Stimulated activated CD4-positive, alpha-beta T cell treated with anti-CD3 and anti-CD28 coated beads, Interleukin-12 subunit alpha, Interleukin-12 subunit beta, amount 100 ng/mL, for 48 hours (primary cell): ENCODE results near the gene HJURP.

ENCODE experiments used
- DNase-seq, 3 donors: peaks; one replicate each; pipeline ENCODE4 v3.0.0-alpha.2; 2020; ENCODE audit warnings: low read depth in 2 of 3, low spot score in 1 of 3

The HJURP gene

GRCh38 chr2:233849607-233850271 is 4.6 kb downstream of the HJURP start:
- no peak for DNase-seq

GRCh38 chr2:233848276-233848675 is 6.1 kb downstream of the HJURP start:
- no peak for DNase-seq

- no peak for DNase-seq
These were observed 7.0 kb downstream of the HJURP start for GRCh38 chr2:233847248-233847898.

GRCh38 chr2:233846387-233847247 is 7.7 kb downstream of the HJURP start:
- no peak for DNase-seq

GRCh38 chr2:233845301-233846060 is 8.9 kb downstream of the HJURP start:
- DNase-seq = no peak

GRCh38 chr2:233844836-233845235 is 9.5 kb downstream of the HJURP start:
- no peak for DNase-seq

- DNase-seq = no peak
These were observed 10.1 kb downstream of the HJURP start for GRCh38 chr2:233844064-233844807.

- DNase-seq = no peak
These were observed 13.2 kb downstream of the HJURP start for GRCh38 chr2:233841183-233841582.

- DNase-seq = no peak
These were observed 13.8 kb downstream of the HJURP start for GRCh38 chr2:233840520-233840919.

GRCh38 chr2:233839447-233839820 is 14.9 kb downstream of the HJURP start:
- DNase-seq = no peak

- no peak for DNase-seq
These were observed 15.4 kb downstream of the HJURP start for GRCh38 chr2:233838726-233839446.

GRCh38 chr2:233838251-233838650 is 16.1 kb downstream of the HJURP start:
- DNase-seq = no peak

GRCh38 chr2:233837694-233838229 is 16.6 kb downstream of the HJURP start:
- no peak for DNase-seq

- DNase-seq = no peak
These were observed 18.0 kb downstream of the HJURP start for GRCh38 chr2:233836359-233836758.

- DNase-seq = no peak
These were observed 18.8 kb downstream of the HJURP start for GRCh38 chr2:233835230-233836186.

GRCh38 chr2:233833345-233833744 is 21.0 kb downstream of the HJURP start:
- no peak for DNase-seq

- DNase-seq = no peak
These were observed 21.4 kb downstream of the HJURP start for GRCh38 chr2:233832869-233833311.

GRCh38 chr2:233832414-233832813 is 21.9 kb downstream of the HJURP start:
- no peak for DNase-seq
